GM13976 (cell line): ENCODE measurements around the gene ELMO1.

Source experiments
- DNase-seq: peaks from one replicate; pipeline ENCODE4 v3.0.0; 2012; ENCODE audit warnings: low spot score
- in situ Hi-C: fragments of 300-500 bp; cut with MboI; formaldehyde crosslinking; loops from one replicate; pipeline ENCODE4 v1.12.0; 2022; ENCODE audit warnings: low sequenced_read_pairs, mixed read lengths, inconsistent platforms; ENCODE audit not compliant: unreplicated experiment
- TF ChIP-seq, protein P1 (sequence below): IDR thresholded peaks from 2 replicates; pipeline ENCODE4 v1.5.1; 2012; ENCODE audit warnings: borderline replicate concordance, mild to moderate bottlenecking; ENCODE audit not compliant: insufficient read depth; ENCODE audit errors: extremely low read depth, missing control alignments, control extremely low read depth

ELMO1 gene

DNA sequence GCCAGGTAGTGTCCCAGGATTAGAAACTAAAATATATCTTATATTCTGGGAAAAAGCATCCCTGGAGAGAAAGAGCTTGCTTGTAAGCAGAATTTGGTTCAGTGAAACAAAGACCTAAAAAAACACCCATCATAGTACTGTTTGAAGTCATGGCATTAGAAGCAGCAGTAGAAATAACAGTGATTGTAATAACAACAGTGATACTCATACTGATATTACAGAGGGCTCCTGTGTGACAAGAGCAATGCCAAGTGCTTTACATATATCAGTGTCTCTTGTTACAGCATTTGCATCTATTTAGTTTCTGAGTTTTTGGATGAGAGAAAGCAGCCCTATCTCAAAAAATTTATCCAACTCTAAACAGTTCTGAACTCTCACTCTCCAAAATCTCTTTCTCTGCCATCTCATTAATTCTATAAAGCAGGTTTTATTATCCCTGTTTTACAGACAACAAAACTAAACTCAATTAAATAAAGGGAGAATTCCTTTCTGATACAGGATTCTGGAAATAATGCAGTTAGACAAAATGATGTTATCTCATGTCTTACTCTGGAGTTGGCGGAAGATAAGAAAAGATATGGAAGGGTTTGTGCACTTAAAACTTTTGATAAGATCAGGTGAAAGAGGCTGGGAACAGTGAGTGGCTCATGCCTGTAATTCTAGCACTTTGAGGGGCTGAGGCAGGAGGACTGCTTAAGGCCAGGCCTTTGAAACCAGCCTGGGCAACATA lies 577.9 kb downstream of the ELMO1 start:
- TF ChIP-seq, protein P1, sequence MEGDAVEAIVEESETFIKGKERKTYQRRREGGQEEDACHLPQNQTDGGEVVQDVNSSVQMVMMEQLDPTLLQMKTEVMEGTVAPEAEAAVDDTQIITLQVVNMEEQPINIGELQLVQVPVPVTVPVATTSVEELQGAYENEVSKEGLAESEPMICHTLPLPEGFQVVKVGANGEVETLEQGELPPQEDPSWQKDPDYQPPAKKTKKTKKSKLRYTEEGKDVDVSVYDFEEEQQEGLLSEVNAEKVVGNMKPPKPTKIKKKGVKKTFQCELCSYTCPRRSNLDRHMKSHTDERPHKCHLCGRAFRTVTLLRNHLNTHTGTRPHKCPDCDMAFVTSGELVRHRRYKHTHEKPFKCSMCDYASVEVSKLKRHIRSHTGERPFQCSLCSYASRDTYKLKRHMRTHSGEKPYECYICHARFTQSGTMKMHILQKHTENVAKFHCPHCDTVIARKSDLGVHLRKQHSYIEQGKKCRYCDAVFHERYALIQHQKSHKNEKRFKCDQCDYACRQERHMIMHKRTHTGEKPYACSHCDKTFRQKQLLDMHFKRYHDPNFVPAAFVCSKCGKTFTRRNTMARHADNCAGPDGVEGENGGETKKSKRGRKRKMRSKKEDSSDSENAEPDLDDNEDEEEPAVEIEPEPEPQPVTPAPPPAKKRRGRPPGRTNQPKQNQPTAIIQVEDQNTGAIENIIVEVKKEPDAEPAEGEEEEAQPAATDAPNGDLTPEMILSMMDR: no peak
- no peak for DNase-seq
- in situ Hi-C loops: no loop called here

- no peak for DNase-seq
- in situ Hi-C loops: no loop called here
- TF ChIP-seq, protein P1: no peak
Observed at GRCh38 chr7:36868727-36869411, 579.8 kb downstream of the ELMO1 start.

DNA sequence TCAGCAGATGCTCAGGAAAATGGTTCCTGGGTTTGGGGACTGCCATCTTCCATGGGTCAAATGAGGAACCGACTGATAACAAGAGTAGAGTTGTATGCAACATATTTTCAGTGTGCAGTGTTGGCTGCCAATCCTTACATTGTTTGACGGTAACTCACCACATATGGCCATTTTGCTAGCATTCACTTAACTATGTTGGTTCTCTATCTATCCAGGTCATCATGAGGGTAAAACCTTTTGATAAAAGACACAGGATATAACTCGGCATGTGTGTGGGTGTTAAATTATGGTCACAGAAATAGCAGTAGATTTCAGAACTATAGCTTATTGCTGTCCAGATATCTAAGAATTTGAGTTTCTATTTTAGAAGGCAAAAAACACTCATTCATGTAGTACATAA lies 583.6 kb downstream of the ELMO1 start:
- in situ Hi-C loops: no loop called here
- no peak for DNase-seq
- TF ChIP-seq, protein P1: no peak

GRCh38 chr7:36863901-36864701 lies 584.6 kb downstream of the ELMO1 start:
- in situ Hi-C loops: no loop called here
- no peak for DNase-seq
- TF ChIP-seq, protein P1: no peak

GRCh38 chr7:36862771-36863261 lies 585.8 kb downstream of the ELMO1 start:
- TF ChIP-seq, protein P1: no peak
- no peak for DNase-seq
- in situ Hi-C loops: no loop called here

- no peak for DNase-seq
- in situ Hi-C loops: no loop called here
- TF ChIP-seq, protein P1: no peak
Observed at GRCh38 chr7:36861656-36862055, 587.0 kb downstream of the ELMO1 start.
